ENCODE measurements around the gene FUT8. TPM values are rescaled to one million over a fixed set of nuclear protein-coding genes. Genes with fewer than 3 reads are reported as not detected.
A peak's percentile ranks its signal among the peaks of the same experiment; 100 is the strongest.

FUT8 gene
- total RNA-seq, 1 experiment from 2014 or later: 129 TPM

DNA sequence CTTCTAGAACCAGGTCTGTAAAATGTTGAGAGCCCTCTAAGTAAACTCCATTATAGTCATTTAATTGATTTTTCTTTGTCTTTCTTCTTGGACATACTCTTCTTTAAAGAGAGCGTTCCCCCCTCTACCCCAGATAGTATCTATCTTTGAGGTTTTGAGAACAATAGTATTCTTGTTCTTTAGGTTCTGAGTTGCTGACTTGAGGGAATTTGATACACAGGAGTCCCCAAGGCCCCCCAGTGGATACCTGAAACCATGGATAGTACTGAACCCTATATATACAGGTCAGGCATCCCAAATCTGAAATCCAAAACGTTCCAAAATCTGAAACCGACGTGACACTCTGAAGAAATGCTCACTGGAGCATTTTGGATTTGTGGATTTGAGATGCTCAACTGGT lies 65.5 kb downstream of the FUT8 start:
- peaks cover 13% of the 10 kb centered on the region for H3K36me3 Mint-ChIP-seq (ENCODE audit: insufficient read depth, unreplicated experiment)
- no peaks in the 10 kb centered on the region for H3K9me3 Mint-ChIP-seq (ENCODE audit: low read depth, unreplicated experiment)
- no peak for TF ChIP-seq CTCF (IDR thresholded peaks at IDR 0.05; ENCODE audit: unreplicated experiment)
- CTCF ChIA-PET: interaction anchor here (1.2 to 1.3 kb wide), 2 partner anchors 314 to 346 kb away, joined by 3 read pairs; no protein-coding TSS in a partner anchor
- no TSS peak for BruUV-seq (replicated peaks)
- no peak overlapping the region for H3K4me3 Mint-ChIP-seq (ENCODE audit: low read depth, unreplicated experiment)
- peak overlapping the region; percentile 39 for H3K27ac Mint-ChIP-seq (ENCODE audit: unreplicated experiment)
- no peak for DNase-seq
- intact Hi-C loops (cut with micrococcal nuclease; ENCODE audit: unreplicated experiment): no loop called here
- H3K27me3 Mint-ChIP-seq (ENCODE audit: unreplicated experiment): no peaks in the 10 kb centered on the region
- peaks cover 55% of the 10 kb centered on the region for H3K4me1 Mint-ChIP-seq (ENCODE audit: low read depth, unreplicated experiment)

DNA sequence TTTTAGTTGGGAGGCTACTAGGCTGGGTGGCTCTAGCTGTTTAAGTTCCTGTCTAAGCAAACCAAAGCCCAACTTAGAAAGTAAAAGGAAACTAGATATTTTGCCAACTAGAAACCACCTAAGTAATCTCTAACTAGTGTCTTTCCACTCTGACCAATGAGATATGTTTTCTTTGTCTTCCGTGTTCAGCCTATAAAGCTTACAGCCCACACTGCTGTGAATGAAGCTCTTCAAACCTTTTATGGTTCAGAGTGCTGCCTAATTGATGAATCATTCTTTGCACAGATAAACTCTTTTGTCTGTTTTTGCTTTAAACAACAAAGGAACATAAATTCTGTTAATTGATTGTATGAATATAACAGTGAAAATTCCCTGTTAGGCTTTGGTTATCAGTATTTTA lies 66.1 kb downstream of the FUT8 start:
- no peaks in the 10 kb centered on the region for H3K27me3 Mint-ChIP-seq (ENCODE audit: unreplicated experiment)
- TF ChIP-seq CTCF (IDR thresholded peaks at IDR 0.05; ENCODE audit: unreplicated experiment): no peak
- DNase-seq: no peak
- no peaks in the 10 kb centered on the region for H3K9me3 Mint-ChIP-seq (ENCODE audit: low read depth, unreplicated experiment)
- peak overlapping the region; percentile 26 for H3K4me3 Mint-ChIP-seq (ENCODE audit: low read depth, unreplicated experiment)
- H3K36me3 Mint-ChIP-seq (ENCODE audit: insufficient read depth, unreplicated experiment): peaks cover 13% of the 10 kb centered on the region
- peaks cover 54% of the 10 kb centered on the region for H3K4me1 Mint-ChIP-seq (ENCODE audit: low read depth, unreplicated experiment)
- intact Hi-C loops (cut with micrococcal nuclease; ENCODE audit: unreplicated experiment): no loop called here
- CTCF ChIA-PET: interaction anchor here (0.5 to 1.3 kb wide), 4 partner anchors 302 to 346 kb away, joined by 3 to 8 read pairs (median 4); no protein-coding TSS in a partner anchor
- BruUV-seq (replicated peaks): no TSS peak
- H3K27ac Mint-ChIP-seq (ENCODE audit: unreplicated experiment): peak overlapping the region; percentile 39

- no peak for DNase-seq
- BruUV-seq (replicated peaks): no TSS peak
These were observed 66.9 kb downstream of the FUT8 start for GRCh38 chr14:65479386-65479785.

DNA sequence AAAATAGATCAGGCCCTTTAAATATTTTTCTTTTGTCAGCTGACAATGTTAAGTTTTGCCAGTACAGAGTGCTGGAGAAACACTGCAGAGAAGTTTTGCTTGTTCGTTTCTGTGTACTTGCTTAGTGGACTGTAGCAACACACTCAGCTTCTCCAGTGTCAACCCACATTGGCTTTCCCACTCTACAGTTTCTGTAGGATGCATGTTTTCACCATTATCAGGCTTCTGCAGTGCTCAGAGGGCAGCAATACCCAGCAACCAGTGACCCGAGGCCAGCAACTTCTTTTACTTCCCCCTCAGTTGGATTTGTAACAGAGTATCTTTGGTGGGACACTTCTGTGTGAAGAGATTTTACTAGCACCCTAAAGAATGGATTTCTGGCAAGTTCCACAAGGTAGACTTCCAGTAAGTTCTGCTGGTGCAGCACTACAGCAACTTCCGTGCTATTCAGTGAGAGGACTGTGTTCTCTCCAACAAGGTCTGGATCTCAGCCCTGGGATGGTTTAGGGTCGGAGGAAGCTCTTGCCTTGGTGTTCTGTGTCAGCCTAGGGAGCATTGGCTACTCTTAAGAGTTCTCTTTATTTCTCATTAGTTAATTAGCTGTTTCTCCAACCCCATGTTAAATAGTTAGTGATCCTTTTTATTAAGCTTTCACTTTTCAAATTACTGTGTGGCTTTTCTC lies 70.4 kb downstream of the FUT8 start:
- no TSS peak for BruUV-seq (replicated peaks)
- DNase-seq: no peak
- peaks cover 34% of the 10 kb centered on the region for H3K4me1 Mint-ChIP-seq (ENCODE audit: low read depth, unreplicated experiment)
- intact Hi-C loops (cut with micrococcal nuclease; ENCODE audit: unreplicated experiment): no loop called here
- CTCF ChIA-PET: interaction anchor here (0.7 kb wide), 1 partner anchor 342 kb away, joined by 3 read pairs; no protein-coding TSS in a partner anchor
- no peak for TF ChIP-seq CTCF (IDR thresholded peaks at IDR 0.05; ENCODE audit: unreplicated experiment)
- H3K27me3 Mint-ChIP-seq (ENCODE audit: unreplicated experiment): no peaks in the 10 kb centered on the region
- no peaks in the 10 kb centered on the region for H3K9me3 Mint-ChIP-seq (ENCODE audit: low read depth, unreplicated experiment)
- H3K27ac Mint-ChIP-seq (ENCODE audit: unreplicated experiment): no peak overlapping the region
- no peak overlapping the region for H3K4me3 Mint-ChIP-seq (ENCODE audit: low read depth, unreplicated experiment)
- H3K36me3 Mint-ChIP-seq (ENCODE audit: insufficient read depth, unreplicated experiment): peaks cover 25% of the 10 kb centered on the region

More at GRCh38 chr14:65479386-65479785, 66.9 kb downstream of the FUT8 start:
- no peak overlapping the region for H3K4me3 Mint-ChIP-seq (ENCODE audit: low read depth, unreplicated experiment)
- intact Hi-C loops (cut with micrococcal nuclease; ENCODE audit: unreplicated experiment): no loop called here
- H3K4me1 Mint-ChIP-seq (ENCODE audit: low read depth, unreplicated experiment): peaks cover 47% of the 10 kb centered on the region
- no peaks in the 10 kb centered on the region for H3K9me3 Mint-ChIP-seq (ENCODE audit: low read depth, unreplicated experiment)
- H3K27ac Mint-ChIP-seq (ENCODE audit: unreplicated experiment): no peak overlapping the region
- H3K27me3 Mint-ChIP-seq (ENCODE audit: unreplicated experiment): no peaks in the 10 kb centered on the region
- H3K36me3 Mint-ChIP-seq (ENCODE audit: insufficient read depth, unreplicated experiment): peaks cover 14% of the 10 kb centered on the region
- TF ChIP-seq CTCF (IDR thresholded peaks at IDR 0.05; ENCODE audit: unreplicated experiment): no peak
- CTCF ChIA-PET: interaction anchor here (1.2 kb wide), 1 partner anchor 315 kb away, joined by 3 read pairs; no protein-coding TSS in a partner anchor

All from Calu3 (cell line).